ENCODE measurements around the gene KIF19. TPM values are rescaled to one million over a fixed set of nuclear protein-coding genes. Genes with fewer than 3 reads are reported as not detected.

KIF19 gene
- total RNA-seq, 1 donor from 2014 or later, result not detected

- TF ChIP-seq, protein P1, sequence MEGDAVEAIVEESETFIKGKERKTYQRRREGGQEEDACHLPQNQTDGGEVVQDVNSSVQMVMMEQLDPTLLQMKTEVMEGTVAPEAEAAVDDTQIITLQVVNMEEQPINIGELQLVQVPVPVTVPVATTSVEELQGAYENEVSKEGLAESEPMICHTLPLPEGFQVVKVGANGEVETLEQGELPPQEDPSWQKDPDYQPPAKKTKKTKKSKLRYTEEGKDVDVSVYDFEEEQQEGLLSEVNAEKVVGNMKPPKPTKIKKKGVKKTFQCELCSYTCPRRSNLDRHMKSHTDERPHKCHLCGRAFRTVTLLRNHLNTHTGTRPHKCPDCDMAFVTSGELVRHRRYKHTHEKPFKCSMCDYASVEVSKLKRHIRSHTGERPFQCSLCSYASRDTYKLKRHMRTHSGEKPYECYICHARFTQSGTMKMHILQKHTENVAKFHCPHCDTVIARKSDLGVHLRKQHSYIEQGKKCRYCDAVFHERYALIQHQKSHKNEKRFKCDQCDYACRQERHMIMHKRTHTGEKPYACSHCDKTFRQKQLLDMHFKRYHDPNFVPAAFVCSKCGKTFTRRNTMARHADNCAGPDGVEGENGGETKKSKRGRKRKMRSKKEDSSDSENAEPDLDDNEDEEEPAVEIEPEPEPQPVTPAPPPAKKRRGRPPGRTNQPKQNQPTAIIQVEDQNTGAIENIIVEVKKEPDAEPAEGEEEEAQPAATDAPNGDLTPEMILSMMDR (IDR thresholded peaks at IDR 0.05; ENCODE audit: unreplicated experiment), result no peak
- DNase-seq (ENCODE audit: low spot score in 2 of 2, unreplicated experiment in 2 of 2), result no peak
- Mint-ChIP-seq H3K27me3 (ENCODE audit: low read depth) (peaks cover 44% of the 10 kb centered on the region), H3K9me3 (no peaks in the 10 kb centered on the region), H3K4me1 (no peaks in the 10 kb centered on the region), H3K4me3 (no peak overlapping the region), H3K36me3 (no peaks in the 10 kb centered on the region), H3K27ac (no peak overlapping the region)
These were observed 7.6 kb upstream of the KIF19 start for GRCh38 chr17:74318391-74318790.

GRCh38 chr17:74324521-74324920, 1.5 kb upstream of the KIF19 start:
- no peak overlapping the region for H3K4me3 Mint-ChIP-seq

GRCh38 chr17:74325376-74325742, 667 bp upstream of the KIF19 start:
- Mint-ChIP-seq H3K4me3 (peak overlapping the region; percentile 37), H3K36me3 (no peaks in the 10 kb centered on the region), H3K27me3 (ENCODE audit: low read depth) (peaks cover 89% of the 10 kb centered on the region), H3K4me1 (peaks cover 2% of the 10 kb centered on the region), H3K27ac (no peak overlapping the region), H3K9me3 (no peaks in the 10 kb centered on the region)
- TF ChIP-seq, protein P1 (IDR thresholded peaks at IDR 0.05; ENCODE audit: unreplicated experiment), result no peak
- DNase-seq (ENCODE audit: low spot score in 2 of 2, unreplicated experiment in 2 of 2), result no peak

More at GRCh38 chr17:74324521-74324920, 1.5 kb upstream of the KIF19 start:
- DNase-seq (ENCODE audit: low spot score in 2 of 2, unreplicated experiment in 2 of 2), result no peak
- no peak overlapping the region for H3K27ac Mint-ChIP-seq
- no peaks in the 10 kb centered on the region for H3K9me3 Mint-ChIP-seq
- peaks cover 86% of the 10 kb centered on the region for H3K27me3 Mint-ChIP-seq (ENCODE audit: low read depth)
- no peaks in the 10 kb centered on the region for H3K36me3 Mint-ChIP-seq
- TF ChIP-seq, protein P1 (IDR thresholded peaks at IDR 0.05; ENCODE audit: unreplicated experiment), result no peak
- H3K4me1 Mint-ChIP-seq, result peaks cover 2% of the 10 kb centered on the region

DNA sequence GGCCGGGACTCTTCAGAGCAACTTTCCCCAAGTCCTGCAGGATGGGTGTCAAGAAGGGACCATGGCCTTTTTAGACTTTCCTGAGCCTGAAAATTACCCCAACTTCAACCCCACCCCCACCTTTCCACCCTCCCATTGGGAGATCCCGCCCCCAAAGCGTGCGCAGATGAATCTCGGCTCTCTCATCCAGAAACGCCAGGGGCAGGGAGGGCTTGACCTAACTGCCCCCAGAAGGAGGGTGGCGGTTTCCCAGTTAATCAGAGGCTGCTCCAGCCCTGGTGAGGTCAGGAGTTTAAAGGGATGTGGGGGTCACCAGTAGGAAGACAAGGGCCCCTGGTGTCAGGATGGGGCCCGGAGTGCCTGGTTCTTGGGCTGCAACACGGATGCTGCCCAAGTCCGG, 480 bp downstream of the KIF19 start:
- peaks cover 2% of the 10 kb centered on the region for H3K4me1 Mint-ChIP-seq
- H3K9me3 Mint-ChIP-seq, result no peaks in the 10 kb centered on the region
- no peak overlapping the region for H3K27ac Mint-ChIP-seq
- peaks cover 88% of the 10 kb centered on the region for H3K27me3 Mint-ChIP-seq (ENCODE audit: low read depth)
- no peak for DNase-seq (ENCODE audit: low spot score in 2 of 2, unreplicated experiment in 2 of 2)
- TF ChIP-seq, protein P1 (IDR thresholded peaks at IDR 0.05; ENCODE audit: unreplicated experiment), result no peak
- peak overlapping the region; percentile 15 for H3K4me3 Mint-ChIP-seq
- no peaks in the 10 kb centered on the region for H3K36me3 Mint-ChIP-seq

DNA sequence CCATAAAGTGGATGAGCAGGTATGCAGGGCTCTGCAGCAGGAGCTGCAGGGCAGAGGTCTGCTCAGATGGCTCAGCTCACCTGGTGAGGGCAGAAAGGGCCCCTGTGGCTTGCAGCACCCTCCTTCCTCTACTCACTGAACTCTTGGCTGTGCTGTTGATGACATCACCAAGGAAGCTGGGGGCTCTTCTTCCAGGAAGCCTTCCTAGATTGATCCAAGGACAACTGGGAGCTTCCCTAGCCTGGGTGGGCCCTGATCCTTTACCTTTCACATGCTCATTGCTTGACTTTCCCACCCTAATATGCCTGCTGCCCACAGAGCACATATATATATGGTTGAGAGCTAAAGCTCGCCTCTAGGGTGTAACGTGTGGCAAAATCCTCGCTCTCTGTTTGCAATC, 2.5 kb downstream of the KIF19 start:
- peaks cover 10% of the 10 kb centered on the region for H3K4me1 Mint-ChIP-seq
- H3K27ac Mint-ChIP-seq, result no peak overlapping the region
- TF ChIP-seq, protein P1 (IDR thresholded peaks at IDR 0.05; ENCODE audit: unreplicated experiment), result no peak
- no peaks in the 10 kb centered on the region for H3K9me3 Mint-ChIP-seq
- DNase-seq (ENCODE audit: low spot score in 2 of 2, unreplicated experiment in 2 of 2), result no peak
- H3K36me3 Mint-ChIP-seq, result no peaks in the 10 kb centered on the region
- peaks cover 70% of the 10 kb centered on the region for H3K27me3 Mint-ChIP-seq (ENCODE audit: low read depth)
- no peak overlapping the region for H3K4me3 Mint-ChIP-seq

DNA sequence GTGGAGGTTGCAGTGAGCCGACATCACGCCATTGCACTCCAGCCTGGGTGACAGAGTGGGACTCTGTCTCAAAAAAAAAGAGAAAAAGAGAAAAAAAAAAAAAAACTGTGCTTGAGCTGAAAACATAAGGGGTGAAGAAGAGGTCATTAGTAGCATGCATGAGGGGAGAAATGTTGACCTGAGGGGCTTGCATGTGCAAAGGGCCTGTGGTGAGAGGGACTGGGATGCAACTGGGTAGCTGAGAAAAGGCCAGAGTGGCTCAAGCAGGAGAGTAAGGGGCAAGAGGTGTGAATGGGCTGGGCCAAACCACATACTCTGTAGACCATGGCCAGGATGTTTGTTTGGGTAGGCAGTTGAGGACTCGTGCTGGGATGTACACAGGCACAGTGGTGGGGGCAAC, 3.4 kb downstream of the KIF19 start:
- Mint-ChIP-seq H3K4me1 (peaks cover 10% of the 10 kb centered on the region), H3K36me3 (no peaks in the 10 kb centered on the region), H3K27me3 (ENCODE audit: low read depth) (peaks cover 63% of the 10 kb centered on the region)

More for the DNA sequence above, 3.4 kb downstream of the KIF19 start:
- TF ChIP-seq, protein P1 (IDR thresholded peaks at IDR 0.05; ENCODE audit: unreplicated experiment), result no peak
- H3K9me3 Mint-ChIP-seq, result no peaks in the 10 kb centered on the region
- no peak overlapping the region for H3K4me3 Mint-ChIP-seq
- H3K27ac Mint-ChIP-seq, result no peak overlapping the region
- no peak for DNase-seq (ENCODE audit: low spot score in 2 of 2, unreplicated experiment in 2 of 2)
